WTC11 (cell line): ENCODE data around the gene SYT1. TPM values are rescaled to one million over a fixed set of nuclear protein-coding genes. Genes with fewer than 3 reads are reported as not detected.
A peak's percentile ranks its signal among the peaks of the same experiment; 100 is the strongest.

Source experiments
- ATAC-seq: fragments of 200-7000 bp; cut with Tn5 transposase; 2 replicates; pipeline ENCODE4 v1.10.0; 2021; ENCODE audit warnings: mild to moderate bottlenecking, moderate library complexity
- CTCF ChIA-PET: fragments of 300-600 bp; sonication (Branson Sonifier 250); formaldehyde crosslinking; loops from one replicate; lab custom pipeline; 2021; ENCODE audit warnings: antibody characterized with exemption; lab: Charles Lee
- POLR2A ChIA-PET: fragments of 350-600 bp; sonication (Branson Sonifier 250); formaldehyde crosslinking; loops from one replicate; lab custom pipeline; 2021; ENCODE audit warnings: antibody characterized with exemption; lab: Charles Lee
- DNase-seq: peaks from one replicate; pipeline ENCODE4 v3.0.0; 2021; ENCODE audit warnings: low spot score
- H3K27ac Mint-ChIP-seq: 2 replicates; pipeline ENCODE4 v1.8.0; 2021; ENCODE audit warnings: mixed read lengths
- H3K27me3 Mint-ChIP-seq: 2 replicates; pipeline ENCODE4 v1.8.0; 2021; ENCODE audit warnings: low read depth, mild to moderate bottlenecking, moderate library complexity, mixed read lengths
- H3K36me3 Mint-ChIP-seq: 2 replicates; pipeline ENCODE4 v1.8.0; 2021; ENCODE audit warnings: mixed read lengths
- H3K4me1 Mint-ChIP-seq: 2 replicates; pipeline ENCODE4 v1.8.0; 2022; ENCODE audit warnings: mixed read lengths
- H3K4me3 Mint-ChIP-seq: 2 replicates; pipeline ENCODE4 v1.8.0; 2021; ENCODE audit warnings: mild to moderate bottlenecking, moderate library complexity, mixed read lengths
- H3K9me3 Mint-ChIP-seq: 2 replicates; pipeline ENCODE4 v1.8.0; 2021; ENCODE audit warnings: mixed read lengths
- CTCF ChIP-seq: fragments of 200-600 bp; IDR thresholded peaks from 2 replicates; pipeline ENCODE4 v1.8.0; 2022; ENCODE audit warnings: antibody characterized with exemption
- E2F1 ChIP-seq: sonication (generic); formaldehyde crosslinking; IDR thresholded peaks from 2 replicates; pipeline ENCODE4 v1.8.0; 2022; ENCODE audit warnings: mild to moderate bottlenecking, missing genetic modification reagents
- ERG ChIP-seq: fragments of 250-450 bp; sonication (Bioruptor Pico); IDR thresholded peaks from 2 replicates; pipeline ENCODE4 v1.8.0; 2021; ENCODE audit warnings: mild to moderate bottlenecking
- ESRRA ChIP-seq: sonication (generic); formaldehyde crosslinking; IDR thresholded peaks from 2 replicates; pipeline ENCODE4 v1.8.1; 2022; ENCODE audit warnings: mild to moderate bottlenecking, missing genetic modification reagents, borderline replicate concordance
- FOXK1 ChIP-seq: sonication (generic); formaldehyde crosslinking; IDR thresholded peaks from 2 replicates; pipeline ENCODE4 v1.8.0; 2022; ENCODE audit warnings: mild to moderate bottlenecking, moderate library complexity, missing genetic modification reagents
- GTF2I ChIP-seq: fragments of 250-450 bp; sonication (Bioruptor Pico); conservative IDR thresholded peaks from 2 replicates; pipeline ENCODE4 v1.4.0; 2021; ENCODE audit warnings: mild to moderate bottlenecking
- HMGXB4 ChIP-seq: sonication (generic); formaldehyde crosslinking; IDR thresholded peaks from 2 replicates; pipeline ENCODE4 v1.8.1; 2023; ENCODE audit warnings: mild to moderate bottlenecking, moderate library complexity, missing genetic modification reagents
- IRF2 ChIP-seq: sonication (generic); formaldehyde crosslinking; IDR thresholded peaks from 2 replicates; pipeline ENCODE4 v1.8.0; 2022; ENCODE audit warnings: low read depth, missing genetic modification reagents, borderline replicate concordance
- NFE2L1 ChIP-seq: sonication (generic); formaldehyde crosslinking; IDR thresholded peaks from 2 replicates; pipeline ENCODE4 v1.8.1; 2023; ENCODE audit warnings: missing genetic modification reagents
- NR3C1 ChIP-seq: sonication (generic); formaldehyde crosslinking; conservative IDR thresholded peaks from 2 replicates; pipeline ENCODE4 v1.8.1; 2023; ENCODE audit warnings: low read depth, mild to moderate bottlenecking, missing genetic modification reagents
- SMAD3 ChIP-seq: sonication (generic); formaldehyde crosslinking; IDR thresholded peaks from 2 replicates; pipeline ENCODE4 v1.8.0; 2022; ENCODE audit warnings: missing genetic modification reagents, mild to moderate bottlenecking, borderline replicate concordance
- SP1 ChIP-seq: sonication (generic); formaldehyde crosslinking; conservative IDR thresholded peaks from 2 replicates; pipeline ENCODE4 v1.8.1; 2022; ENCODE audit warnings: missing genetic modification reagents
- STAT6 ChIP-seq: sonication (generic); formaldehyde crosslinking; conservative IDR thresholded peaks from 2 replicates; pipeline ENCODE4 v1.8.1; 2023; ENCODE audit warnings: mild to moderate bottlenecking, low read depth, missing genetic modification reagents, moderate library complexity
- ZNF138 ChIP-seq: sonication (generic); formaldehyde crosslinking; conservative IDR thresholded peaks from 2 replicates; pipeline ENCODE4 v1.8.1; 2022; ENCODE audit warnings: mild to moderate bottlenecking, moderate library complexity, missing genetic modification reagents
- ZNF263 ChIP-seq: sonication (generic); formaldehyde crosslinking; IDR thresholded peaks from 2 replicates; pipeline ENCODE4 v1.8.1; 2022; ENCODE audit warnings: low read depth, mild to moderate bottlenecking, moderate library complexity, missing genetic modification reagents
- ZNF396 ChIP-seq: fragments of 250-450 bp; sonication (Bioruptor Pico); IDR thresholded peaks from 2 replicates; pipeline ENCODE4 v1.8.0; 2021; ENCODE audit warnings: mild to moderate bottlenecking, moderate library complexity, borderline replicate concordance
- ZNF416 ChIP-seq: fragments of 250-450 bp; sonication (Bioruptor Pico); IDR thresholded peaks from 2 replicates; pipeline ENCODE4 v1.9.0; 2021; ENCODE audit warnings: mild to moderate bottlenecking, inconsistent platforms
- ZNF512 ChIP-seq: sonication (generic); formaldehyde crosslinking; IDR thresholded peaks from 2 replicates; pipeline ENCODE4 v1.8.1; 2022; ENCODE audit warnings: missing genetic modification reagents, borderline replicate concordance
- total RNA-seq: library from RNA; stranded (reverse); gene quantifications from 3 replicates; pipeline ENCODE4 v1.2.3, GENCODE V29; 2021
- TF ChIP-seq, protein P1 (sequence below): sonication (generic); formaldehyde crosslinking; IDR thresholded peaks from 2 replicates; pipeline ENCODE4 v1.8.0; 2023; ENCODE audit warnings: missing genetic modification reagents, mild to moderate bottlenecking, borderline replicate concordance

SYT1 gene
- total RNA-seq, 1 experiment from 2014 or later, result 45.2 TPM

- no peak for ATAC-seq
- peak overlapping the region; percentile 61 for H3K27ac Mint-ChIP-seq
- peaks cover 8% of the 10 kb centered on the region for H3K36me3 Mint-ChIP-seq
- CTCF ChIA-PET, result no interaction called here
- H3K9me3 Mint-ChIP-seq, result no peaks in the 10 kb centered on the region
- peaks cover 57% of the 10 kb centered on the region for H3K4me1 Mint-ChIP-seq
- TF ChIP-seq FOXK1 (CRISPR knock-in tag) (no peak), ZNF416 (CRISPR knock-in tag) (no peak), NR3C1 (no peak), ZNF138 (no peak)
- TF ChIP-seq, protein P1, sequence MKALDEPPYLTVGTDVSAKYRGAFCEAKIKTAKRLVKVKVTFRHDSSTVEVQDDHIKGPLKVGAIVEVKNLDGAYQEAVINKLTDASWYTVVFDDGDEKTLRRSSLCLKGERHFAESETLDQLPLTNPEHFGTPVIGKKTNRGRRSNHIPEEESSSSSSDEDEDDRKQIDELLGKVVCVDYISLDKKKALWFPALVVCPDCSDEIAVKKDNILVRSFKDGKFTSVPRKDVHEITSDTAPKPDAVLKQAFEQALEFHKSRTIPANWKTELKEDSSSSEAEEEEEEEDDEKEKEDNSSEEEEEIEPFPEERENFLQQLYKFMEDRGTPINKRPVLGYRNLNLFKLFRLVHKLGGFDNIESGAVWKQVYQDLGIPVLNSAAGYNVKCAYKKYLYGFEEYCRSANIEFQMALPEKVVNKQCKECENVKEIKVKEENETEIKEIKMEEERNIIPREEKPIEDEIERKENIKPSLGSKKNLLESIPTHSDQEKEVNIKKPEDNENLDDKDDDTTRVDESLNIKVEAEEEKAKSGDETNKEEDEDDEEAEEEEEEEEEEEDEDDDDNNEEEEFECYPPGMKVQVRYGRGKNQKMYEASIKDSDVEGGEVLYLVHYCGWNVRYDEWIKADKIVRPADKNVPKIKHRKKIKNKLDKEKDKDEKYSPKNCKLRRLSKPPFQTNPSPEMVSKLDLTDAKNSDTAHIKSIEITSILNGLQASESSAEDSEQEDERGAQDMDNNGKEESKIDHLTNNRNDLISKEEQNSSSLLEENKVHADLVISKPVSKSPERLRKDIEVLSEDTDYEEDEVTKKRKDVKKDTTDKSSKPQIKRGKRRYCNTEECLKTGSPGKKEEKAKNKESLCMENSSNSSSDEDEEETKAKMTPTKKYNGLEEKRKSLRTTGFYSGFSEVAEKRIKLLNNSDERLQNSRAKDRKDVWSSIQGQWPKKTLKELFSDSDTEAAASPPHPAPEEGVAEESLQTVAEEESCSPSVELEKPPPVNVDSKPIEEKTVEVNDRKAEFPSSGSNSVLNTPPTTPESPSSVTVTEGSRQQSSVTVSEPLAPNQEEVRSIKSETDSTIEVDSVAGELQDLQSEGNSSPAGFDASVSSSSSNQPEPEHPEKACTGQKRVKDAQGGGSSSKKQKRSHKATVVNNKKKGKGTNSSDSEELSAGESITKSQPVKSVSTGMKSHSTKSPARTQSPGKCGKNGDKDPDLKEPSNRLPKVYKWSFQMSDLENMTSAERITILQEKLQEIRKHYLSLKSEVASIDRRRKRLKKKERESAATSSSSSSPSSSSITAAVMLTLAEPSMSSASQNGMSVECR (CRISPR knock-in tag), result no peak
- TF ChIP-seq, all 79 proteins: peak for 0
- POLR2A ChIA-PET, result no interaction called here
- no peaks in the 10 kb centered on the region for H3K27me3 Mint-ChIP-seq
- DNase-seq, result no peak
- no peak overlapping the region for H3K4me3 Mint-ChIP-seq
These were observed 14.3 kb downstream of the SYT1 start for GRCh38 chr12:78878866-78879265.

- Mint-ChIP-seq H3K9me3 (no peaks in the 10 kb centered on the region), H3K4me1 (peaks cover 50% of the 10 kb centered on the region), H3K27me3 (no peaks in the 10 kb centered on the region), H3K27ac (peak overlapping the region; percentile 78; the same call in 1 of the 2 replicates), H3K36me3 (peaks cover 8% of the 10 kb centered on the region), H3K4me3 (no peak overlapping the region)
- ChIA-PET POLR2A (no interaction called here), CTCF (no interaction called here)
- ATAC-seq (peak; percentile 67), DNase-seq (no peak)
- TF ChIP-seq HMGXB4 (CRISPR knock-in tag), result no peak
- TF ChIP-seq ZNF396 (CRISPR knock-in tag), result no peak
- TF ChIP-seq SMAD3, result no peak
- TF ChIP-seq CTCF, result no peak
- no peak for TF ChIP-seq STAT6 (CRISPR knock-in tag)
- no peak for TF ChIP-seq GTF2I (CRISPR knock-in tag)
- TF ChIP-seq NFE2L1 (CRISPR knock-in tag), result no peak
- no peak for TF ChIP-seq ERG (CRISPR knock-in tag)
- no peak for TF ChIP-seq ESRRA
- TF ChIP-seq FOXK1 (CRISPR knock-in tag), result no peak
- no peak for TF ChIP-seq SP1 (CRISPR knock-in tag)
- no peak for TF ChIP-seq IRF2 (CRISPR knock-in tag)
- no peak for TF ChIP-seq ZNF512 (CRISPR knock-in tag)
- TF ChIP-seq E2F1, result no peak
- TF ChIP-seq ZNF263 (CRISPR knock-in tag), result no peak
These were observed 15.5 kb downstream of the SYT1 start for GRCh38 chr12:78880078-78880477.
